Naive thymus-derived CD8-positive, alpha-beta T cell (primary cell): ENCODE data around the gene CELF4. TPM values are rescaled to one million over a fixed set of nuclear protein-coding genes. Genes with fewer than 3 reads are reported as not detected.

ENCODE experiments used
- ATAC-seq, 2 donors: fragments of 150-1000 bp; cut with Tn5 transposase in 1 of 2; sonication (Bioruptor Pico), chemical (Tn5 transposase) in 1 of 2; 1 replicate in 1 of 2; 2 replicates in 1 of 2; pipeline ENCODE4 v1.10.0; 2021; ENCODE audit warnings: mild to moderate bottlenecking in 2 of 2, moderate library complexity in 2 of 2
- POLR2A ChIA-PET: fragments of 350-600 bp; sonication (Branson Sonifier 250); formaldehyde crosslinking; loops from one replicate; lab custom pipeline; 2021; ENCODE audit warnings: antibody characterized with exemption; lab: Charles Lee
- DNase-seq, 10 donors: peaks; one replicate each; pipeline versions ENCODE4 v3.0.0 to v3.0.0-alpha.2; 2020 to 2022
- H3K27ac Mint-ChIP-seq, 10 donors: one replicate each; pipeline ENCODE4 v1.8.0; 2020 to 2022; ENCODE audit warnings: mild to moderate bottlenecking in 10 of 10, mixed read lengths in 10 of 10, moderate library complexity in 4 of 10, inconsistent platforms in 1 of 10
- H3K27me3 Mint-ChIP-seq, 5 donors: one replicate each; pipeline ENCODE4 v1.8.0; 2021 to 2022; ENCODE audit warnings: mixed read lengths in 5 of 5
- H3K36me3 Mint-ChIP-seq, 3 donors: one replicate each; pipeline ENCODE4 v1.8.0; 2020 to 2022; ENCODE audit warnings: mixed read lengths in 3 of 3, mild to moderate bottlenecking in 2 of 3, inconsistent platforms in 1 of 3
- H3K4me1 Mint-ChIP-seq, 4 donors: one replicate each; pipeline ENCODE4 v1.8.0; 2021 to 2022; ENCODE audit warnings: mixed read lengths in 4 of 4
- H3K4me3 Mint-ChIP-seq, 10 donors: one replicate each; pipeline ENCODE4 v1.8.0; 2020 to 2022; ENCODE audit warnings: mild to moderate bottlenecking in 10 of 10, mixed read lengths in 10 of 10, moderate library complexity in 6 of 10, inconsistent platforms in 1 of 10
- H3K9me3 Mint-ChIP-seq, 9 donors: one replicate each; pipeline ENCODE4 v1.8.0; 2020 to 2022; ENCODE audit warnings: mixed read lengths in 9 of 9, mild to moderate bottlenecking in 3 of 9, inconsistent platforms in 1 of 9, moderate library complexity in 1 of 9
- polyA plus RNA-seq, 3 donors: library from polyadenylated mRNA; unstranded; fragments of 300-500 nt; fragmentation: Illumina TruSeq; gene quantifications; one replicate each; pipeline ENCODE4 v1.2.3, GENCODE V29; 2021
- total RNA-seq, 8 experiments: library from RNA in 2 of 8; stranded (reverse) in 2 of 8; gene quantifications; one replicate each; pipeline ENCODE4 v1.2.3 and lab custom pipeline; 2021 to 2026

CELF4 gene
- total and polyA plus RNA-seq, 5 experiments from 2014 or later, result 0.08 to 0.43 TPM; not detected in 3

- no peak for ATAC-seq
- H3K4me3 Mint-ChIP-seq, result no peak overlapping the region
- peaks cover 0 to 3% (median 2%) of the 10 kb centered on the region in 4 donors for H3K4me1 Mint-ChIP-seq
- no peaks in the 10 kb centered on the region for H3K36me3 Mint-ChIP-seq
- H3K27me3 Mint-ChIP-seq, result peaks cover 9 to 56% (median 24%) of the 10 kb centered on the region in 5 donors
- POLR2A ChIA-PET, result no interaction called here
- no peak overlapping the region for H3K27ac Mint-ChIP-seq
- DNase-seq, result no peak
- H3K9me3 Mint-ChIP-seq, result no peaks in the 10 kb centered on the region
Measured at GRCh38 chr18:37543321-37543720, 22.3 kb downstream of the CELF4 start.

GRCh38 chr18:37541517-37541916 lies 24.1 kb downstream of the CELF4 start:
- no peak for DNase-seq
- H3K27me3 Mint-ChIP-seq, result peaks cover 10 to 68% (median 31%) of the 10 kb centered on the region in 5 donors
- peak overlapping the region in 1 of 10 donors; percentile 28 for H3K27ac Mint-ChIP-seq
- peaks cover 0 to 7% (median 4%) of the 10 kb centered on the region in 4 donors for H3K4me1 Mint-ChIP-seq
- no peak overlapping the region for H3K4me3 Mint-ChIP-seq
- H3K9me3 Mint-ChIP-seq, result no peaks in the 10 kb centered on the region
- ATAC-seq, result no peak
- H3K36me3 Mint-ChIP-seq, result no peaks in the 10 kb centered on the region
- POLR2A ChIA-PET, result no interaction called here

GRCh38 chr18:37540424-37541138 lies 25.0 kb downstream of the CELF4 start:
- H3K27ac Mint-ChIP-seq, result no peak overlapping the region
- POLR2A ChIA-PET, result no interaction called here
- DNase-seq (no peak), ATAC-seq (no peak)
- H3K4me1 Mint-ChIP-seq, result peaks cover 0 to 7% (median 4%) of the 10 kb centered on the region in 4 donors
- no peaks in the 10 kb centered on the region for H3K36me3 Mint-ChIP-seq
- peaks cover 10 to 68% (median 33%) of the 10 kb centered on the region in 5 donors for H3K27me3 Mint-ChIP-seq
- no peaks in the 10 kb centered on the region for H3K9me3 Mint-ChIP-seq
- no peak overlapping the region for H3K4me3 Mint-ChIP-seq

DNA sequence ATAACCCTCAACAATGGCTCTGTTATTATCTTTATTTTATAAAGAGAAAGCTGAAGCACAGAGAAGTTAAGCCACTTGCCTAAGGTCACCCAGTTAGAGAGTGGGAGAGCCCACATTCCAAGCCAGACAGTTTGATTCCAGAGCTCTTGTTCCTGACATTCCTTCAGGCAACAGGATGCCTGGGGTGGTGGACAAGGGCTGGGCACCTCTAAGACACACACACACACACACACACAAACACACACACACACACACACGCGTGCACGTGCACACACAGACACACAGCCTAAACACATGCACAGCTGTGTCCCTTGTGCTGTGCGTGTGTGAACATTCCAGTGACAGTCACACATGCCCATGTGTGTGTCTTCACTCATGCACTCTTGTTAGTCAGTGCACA lies 26.4 kb downstream of the CELF4 start:
- Mint-ChIP-seq H3K36me3 (no peaks in the 10 kb centered on the region), H3K4me1 (peaks cover 0 to 7% (median 4%) of the 10 kb centered on the region in 4 donors), H3K9me3 (no peaks in the 10 kb centered on the region), H3K27me3 (peaks cover 10 to 61% (median 33%) of the 10 kb centered on the region in 5 donors), H3K27ac (no peak overlapping the region), H3K4me3 (no peak overlapping the region)
- DNase-seq (no peak), ATAC-seq (no peak)
- POLR2A ChIA-PET, result no interaction called here

GRCh38 chr18:37538526-37539205 lies 26.9 kb downstream of the CELF4 start:
- POLR2A ChIA-PET, result no interaction called here
- H3K9me3 Mint-ChIP-seq, result no peaks in the 10 kb centered on the region
- ATAC-seq, result no peak
- peaks cover 10 to 55% (median 33%) of the 10 kb centered on the region in 5 donors for H3K27me3 Mint-ChIP-seq
- no peak overlapping the region for H3K4me3 Mint-ChIP-seq
- DNase-seq, result no peak
- no peaks in the 10 kb centered on the region for H3K36me3 Mint-ChIP-seq
- H3K27ac Mint-ChIP-seq, result no peak overlapping the region
- H3K4me1 Mint-ChIP-seq, result peaks cover 0 to 7% (median 4%) of the 10 kb centered on the region in 4 donors

- Mint-ChIP-seq H3K4me3 (no peak overlapping the region), H3K4me1 (peaks cover 0 to 7% (median 4%) of the 10 kb centered on the region in 4 donors), H3K27ac (no peak overlapping the region), H3K9me3 (no peaks in the 10 kb centered on the region), H3K27me3 (peaks cover 10 to 48% (median 33%) of the 10 kb centered on the region in 5 donors), H3K36me3 (no peaks in the 10 kb centered on the region)
- ATAC-seq (no peak), DNase-seq (peak in 2 of 10 donors; percentile 9 to 20)
- POLR2A ChIA-PET, result no interaction called here
Measured at GRCh38 chr18:37537868-37538525, 27.6 kb downstream of the CELF4 start.

DNA sequence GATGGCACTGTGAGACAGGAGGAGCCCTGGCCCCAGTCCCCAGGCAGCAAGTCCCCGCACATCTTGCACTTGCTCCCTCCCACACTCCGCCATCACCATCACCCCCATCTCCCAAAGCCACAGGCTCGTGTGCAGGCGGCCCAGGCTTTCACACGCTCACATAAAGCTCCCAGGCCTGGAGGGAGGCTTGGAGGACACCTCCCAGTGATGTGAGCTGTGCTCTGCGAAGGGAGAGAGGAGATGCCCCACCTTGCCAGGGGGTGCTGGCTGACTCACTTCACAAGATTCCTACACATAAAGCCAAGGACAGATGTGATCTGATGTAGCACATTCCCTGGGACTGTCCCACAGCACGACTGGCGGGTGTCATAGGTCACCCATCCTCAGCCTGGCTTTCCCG lies 28.9 kb downstream of the CELF4 start:
- Mint-ChIP-seq H3K4me1 (peaks cover 0 to 7% (median 4%) of the 10 kb centered on the region in 4 donors), H3K36me3 (no peaks in the 10 kb centered on the region), H3K4me3 (no peak overlapping the region), H3K27ac (no peak overlapping the region), H3K27me3 (peaks cover 13 to 37% (median 33%) of the 10 kb centered on the region in 5 donors), H3K9me3 (peaks cover 0 to 2% (median 0%) of the 10 kb centered on the region in 9 donors)
- no peak for ATAC-seq
- DNase-seq, result no peak
- POLR2A ChIA-PET, result no interaction called here

- Mint-ChIP-seq H3K36me3 (no peaks in the 10 kb centered on the region), H3K27ac (peak overlapping the region in 1 of 10 donors; percentile 9), H3K27me3 (peaks cover 9 to 32% (median 29%) of the 10 kb centered on the region in 5 donors), H3K4me3 (no peak overlapping the region), H3K4me1 (peaks cover 0 to 7% (median 4%) of the 10 kb centered on the region in 4 donors), H3K9me3 (peaks cover 0 to 2% (median 0%) of the 10 kb centered on the region in 9 donors)
- no peak for DNase-seq
- no peak for ATAC-seq
- POLR2A ChIA-PET, result no interaction called here
Measured at GRCh38 chr18:37535968-37536367, 29.6 kb downstream of the CELF4 start.

GRCh38 chr18:37534627-37535026 lies 31.0 kb downstream of the CELF4 start:
- H3K9me3 Mint-ChIP-seq, result peaks cover 0 to 2% (median 0%) of the 10 kb centered on the region in 9 donors
- peaks cover 0 to 13% (median 5%) of the 10 kb centered on the region in 4 donors for H3K4me1 Mint-ChIP-seq
- H3K27ac Mint-ChIP-seq, result no peak overlapping the region
- ATAC-seq, result no peak
- no peak for DNase-seq
- POLR2A ChIA-PET, result no interaction called here
- H3K27me3 Mint-ChIP-seq, result peaks cover 6 to 29% (median 18%) of the 10 kb centered on the region in 5 donors
- H3K36me3 Mint-ChIP-seq, result no peaks in the 10 kb centered on the region
- H3K4me3 Mint-ChIP-seq, result no peak overlapping the region

- H3K4me3 Mint-ChIP-seq, result no peak overlapping the region
- H3K27me3 Mint-ChIP-seq, result peaks cover 8 to 36% (median 21%) of the 10 kb centered on the region in 5 donors
- no peaks in the 10 kb centered on the region for H3K36me3 Mint-ChIP-seq
- POLR2A ChIA-PET, result no interaction called here
- peaks cover 0 to 13% (median 5%) of the 10 kb centered on the region in 4 donors for H3K4me1 Mint-ChIP-seq
- no peak overlapping the region for H3K27ac Mint-ChIP-seq
- peaks cover 0 to 2% (median 0%) of the 10 kb centered on the region in 9 donors for H3K9me3 Mint-ChIP-seq
- DNase-seq, result no peak
- no peak for ATAC-seq
Measured at GRCh38 chr18:37533647-37534584, 31.7 kb downstream of the CELF4 start.

- Mint-ChIP-seq H3K9me3 (peaks cover 0 to 2% (median 0%) of the 10 kb centered on the region in 9 donors), H3K36me3 (no peaks in the 10 kb centered on the region)
Measured at GRCh38 chr18:37532917-37533316, 32.7 kb downstream of the CELF4 start.

GRCh38 chr18:37529863-37530262 lies 35.7 kb downstream of the CELF4 start:
- POLR2A ChIA-PET, result no interaction called here
- H3K36me3 Mint-ChIP-seq, result no peaks in the 10 kb centered on the region
- H3K27me3 Mint-ChIP-seq, result peaks cover 15 to 57% (median 24%) of the 10 kb centered on the region in 5 donors

More at GRCh38 chr18:37532917-37533316, 32.7 kb downstream of the CELF4 start:
- ATAC-seq (no peak), DNase-seq (no peak)
- POLR2A ChIA-PET, result no interaction called here
- Mint-ChIP-seq H3K4me3 (no peak overlapping the region), H3K27ac (no peak overlapping the region), H3K27me3 (peaks cover 8 to 36% (median 13%) of the 10 kb centered on the region in 5 donors), H3K4me1 (peaks cover 0 to 5% (median 1%) of the 10 kb centered on the region in 4 donors)

More at GRCh38 chr18:37529863-37530262, 35.7 kb downstream of the CELF4 start:
- Mint-ChIP-seq H3K27ac (no peak overlapping the region), H3K9me3 (peaks cover 0 to 5% (median 0%) of the 10 kb centered on the region in 9 donors), H3K4me1 (peaks cover 0 to 10% (median 2%) of the 10 kb centered on the region in 4 donors), H3K4me3 (no peak overlapping the region)
- no peak for ATAC-seq
- no peak for DNase-seq
